HG03097 (cell line): Measurements from ENCODE around the gene PI4KB.
"Not testable (repeated sequence)": the region's sequence is repeated elsewhere in the genome, so short reads cannot be mapped to it uniquely, and the experiment has no call there.

Experiments
- ATAC-seq: cut with Tn5 transposase; IDR thresholded peaks from one replicate; pipeline ENCODE4 v1.9.1; 2021; ENCODE audit not compliant: unreplicated experiment, low FRiP score

Gene PI4KB

GRCh38 chr1:151327223-151327902, at the start of gene PI4KB:
TSS of gene PI4KB (minus strand) at chr1:151327416. CDS start at chr1:151316481, 10,935 bp downstream.
- peak; percentile 73 for ATAC-seq

- ATAC-seq, result no peak
These were observed 46.0 kb upstream of the PI4KB start for GRCh38 chr1:151373196-151373595.

- no peak for ATAC-seq
These were observed 45.1 kb upstream of the PI4KB start, which contains the start of gene SELENBP1 for GRCh38 chr1:151372058-151372934. TSS of gene SELENBP1 (minus strand) at chr1:151372705. CDS start at chr1:151372641, 64 bp downstream.

- ATAC-seq, result no peak
These were observed 44.3 kb upstream of the PI4KB start for GRCh38 chr1:151371370-151372057.

- no peak for ATAC-seq
These were observed 43.1 kb upstream of the PI4KB start for GRCh38 chr1:151370211-151370911.

- no peak for ATAC-seq
These were observed 42.4 kb upstream of the PI4KB start for GRCh38 chr1:151369621-151370048.

- no peak for ATAC-seq
These were observed 42.0 kb upstream of the PI4KB start for GRCh38 chr1:151369302-151369610.

- no peak for ATAC-seq
These were observed 41.4 kb upstream of the PI4KB start for GRCh38 chr1:151368393-151369301.

GRCh38 chr1:151367658-151368392, 40.6 kb upstream of the PI4KB start:
- no peak for ATAC-seq

- no peak for ATAC-seq
These were observed 37.8 kb upstream of the PI4KB start for GRCh38 chr1:151364996-151365395.

GRCh38 chr1:151362308-151363155, 35.3 kb upstream of the PI4KB start:
- no peak for ATAC-seq

- no peak for ATAC-seq
These were observed 34.7 kb upstream of the PI4KB start for GRCh38 chr1:151361883-151362282.

GRCh38 chr1:151356696-151357095, 29.5 kb upstream of the PI4KB start:
- no peak for ATAC-seq

- ATAC-seq, result no peak
These were observed 25.0 kb upstream of the PI4KB start for GRCh38 chr1:151352021-151352718.

GRCh38 chr1:151350323-151350722, 23.1 kb upstream of the PI4KB start:
- not testable (repeated sequence) for ATAC-seq

GRCh38 chr1:151347523-151348246, 20.5 kb upstream of the PI4KB start:
- no peak for ATAC-seq
